ENCODE data around the gene SLC7A1. TPM values are rescaled to one million over a fixed set of nuclear protein-coding genes. Genes with fewer than 3 reads are reported as not detected.

The SLC7A1 gene
- total RNA-seq, 1 experiment from 2014 or later, result 84.5 TPM

DNA sequence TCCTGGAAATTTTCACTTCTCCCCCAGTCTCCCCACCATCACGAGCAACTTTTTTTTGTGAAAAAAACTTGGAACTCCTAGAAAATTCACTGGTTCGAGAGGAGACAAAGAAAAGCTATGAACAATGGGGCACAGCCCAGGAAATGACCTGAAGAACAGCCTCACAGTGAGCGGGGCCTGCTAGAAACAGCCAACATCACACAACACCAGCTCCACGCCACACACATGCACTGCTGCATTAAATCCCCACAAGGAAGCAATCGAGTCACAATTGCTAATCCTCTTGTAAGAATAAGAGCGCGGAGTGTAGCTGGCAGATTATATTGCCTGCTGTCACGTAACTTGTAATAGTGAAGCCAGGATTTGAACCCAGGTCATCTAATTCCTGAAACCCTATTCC lies 48.8 kb downstream of the SLC7A1 start:
- ChIA-PET POLR2A (no interaction called here), CTCF (interaction anchor here (3.8 kb wide), 1 partner anchor 38 kb away, joined by 13 read pairs; no protein-coding TSS in a partner anchor)
- no peaks in the 10 kb centered on the region for H3K27me3 Mint-ChIP-seq (ENCODE audit: low read depth)
- no peak for TF ChIP-seq ZNF263 (CRISPR knock-in tag; IDR thresholded peaks at IDR 0.05; ENCODE audit: low read depth)
- H3K9me3 Mint-ChIP-seq, result no peaks in the 10 kb centered on the region
- no peak for DNase-seq (ENCODE audit: low spot score)
- peaks cover 41% of the 10 kb centered on the region for H3K4me1 Mint-ChIP-seq
- ATAC-seq, result no peak
- peaks cover 36% of the 10 kb centered on the region for H3K36me3 Mint-ChIP-seq
- H3K4me3 Mint-ChIP-seq, result no peak overlapping the region
- H3K27ac Mint-ChIP-seq, result peak overlapping the region; percentile 71; the same call in 1 of the 2 replicates

DNA sequence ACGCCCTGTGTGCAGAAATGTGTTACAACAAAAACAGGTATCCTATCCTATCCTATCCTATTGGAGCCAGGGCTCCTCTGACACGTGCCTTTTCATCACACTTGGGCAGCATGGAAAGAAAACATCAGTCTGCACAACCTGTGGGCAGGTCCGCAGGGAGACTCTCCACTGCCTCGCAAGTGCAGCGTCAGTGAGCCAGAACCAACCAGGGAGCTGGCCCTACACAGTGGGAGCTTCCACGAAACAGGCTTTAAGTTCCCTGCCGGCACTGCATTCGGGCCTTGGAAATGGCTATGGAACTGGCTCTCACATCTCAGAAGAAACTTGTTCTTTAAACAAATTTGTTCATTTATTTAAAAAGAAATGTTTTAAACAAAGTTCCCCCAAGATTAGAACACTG lies 49.5 kb downstream of the SLC7A1 start:
- TF ChIP-seq E2F5 (CRISPR knock-in tag; IDR thresholded peaks at IDR 0.05), result no peak
- no peak for TF ChIP-seq NFATC4 (CRISPR knock-in tag; IDR thresholded peaks at IDR 0.05)
- TF ChIP-seq, protein P1, sequence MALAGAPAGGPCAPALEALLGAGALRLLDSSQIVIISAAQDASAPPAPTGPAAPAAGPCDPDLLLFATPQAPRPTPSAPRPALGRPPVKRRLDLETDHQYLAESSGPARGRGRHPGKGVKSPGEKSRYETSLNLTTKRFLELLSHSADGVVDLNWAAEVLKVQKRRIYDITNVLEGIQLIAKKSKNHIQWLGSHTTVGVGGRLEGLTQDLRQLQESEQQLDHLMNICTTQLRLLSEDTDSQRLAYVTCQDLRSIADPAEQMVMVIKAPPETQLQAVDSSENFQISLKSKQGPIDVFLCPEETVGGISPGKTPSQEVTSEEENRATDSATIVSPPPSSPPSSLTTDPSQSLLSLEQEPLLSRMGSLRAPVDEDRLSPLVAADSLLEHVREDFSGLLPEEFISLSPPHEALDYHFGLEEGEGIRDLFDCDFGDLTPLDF (CRISPR knock-in tag; IDR thresholded peaks at IDR 0.05), result no peak
- TF ChIP-seq, protein P2, sequence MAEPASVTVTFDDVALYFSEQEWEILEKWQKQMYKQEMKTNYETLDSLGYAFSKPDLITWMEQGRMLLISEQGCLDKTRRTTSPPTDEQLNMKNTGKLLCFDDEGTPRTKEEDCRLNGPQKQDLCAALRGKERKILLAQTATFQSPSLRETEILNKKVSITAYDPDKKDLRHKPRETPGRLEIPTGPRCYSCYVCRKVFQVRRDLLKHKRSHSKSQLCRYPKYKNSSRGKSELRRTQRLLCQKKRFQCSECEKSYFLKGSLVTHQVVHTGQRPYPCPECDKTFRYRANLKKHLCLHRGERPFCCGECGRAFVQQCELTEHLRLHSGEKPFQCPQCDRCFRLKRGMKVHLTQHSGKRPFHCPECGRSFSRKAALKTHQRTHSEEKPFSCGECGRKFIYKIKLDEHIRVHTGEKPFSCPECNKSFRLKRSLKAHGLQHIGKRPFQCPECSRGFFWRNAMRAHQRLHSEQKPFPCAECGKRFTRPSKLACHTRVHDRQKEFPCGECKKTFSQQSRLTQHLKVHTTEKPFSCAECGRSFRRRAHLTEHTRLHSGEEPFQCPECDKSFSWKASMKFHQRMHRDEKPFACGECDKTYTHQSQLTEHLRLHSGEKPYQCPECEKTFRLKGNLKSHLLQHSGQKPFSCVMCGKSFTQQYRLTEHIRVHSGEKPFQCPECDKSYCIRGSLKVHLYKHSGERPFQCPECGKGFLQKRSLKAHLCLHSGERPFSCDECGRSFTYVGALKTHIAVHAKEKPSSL (CRISPR knock-in tag; conservative IDR thresholded peaks at IDR 0.05), result no peak
- TF ChIP-seq CDX4 (CRISPR knock-in tag; IDR thresholded peaks at IDR 0.05; ENCODE audit: borderline replicate concordance), result no peak
- TF ChIP-seq KAT7 (CRISPR knock-in tag; IDR thresholded peaks at IDR 0.05; ENCODE audit: borderline replicate concordance), result no peak
- TF ChIP-seq ZBTB43 (CRISPR knock-in tag; IDR thresholded peaks at IDR 0.05), result no peak
- TF ChIP-seq NR1H2 (CRISPR knock-in tag; IDR thresholded peaks at IDR 0.05), result no peak
- no peak for TF ChIP-seq MXD4 (CRISPR knock-in tag; IDR thresholded peaks at IDR 0.05; ENCODE audit: borderline replicate concordance)
- Mint-ChIP-seq H3K27ac (peak overlapping the region; percentile 34; the same call in 1 of the 2 replicates), H3K27me3 (ENCODE audit: low read depth) (no peaks in the 10 kb centered on the region), H3K9me3 (no peaks in the 10 kb centered on the region), H3K36me3 (peaks cover 36% of the 10 kb centered on the region), H3K4me1 (peaks cover 47% of the 10 kb centered on the region), H3K4me3 (no peak overlapping the region)
- DNase-seq (ENCODE audit: low spot score) (no peak), ATAC-seq (peak; percentile 61)
- POLR2A ChIA-PET, result no interaction called here
- CTCF ChIA-PET, result interaction anchor here (3.8 kb wide), 1 partner anchor 38 kb away, joined by 13 read pairs; no protein-coding TSS in a partner anchor

- Mint-ChIP-seq H3K9me3 (no peaks in the 10 kb centered on the region), H3K27me3 (ENCODE audit: low read depth) (no peaks in the 10 kb centered on the region), H3K36me3 (peaks cover 17% of the 10 kb centered on the region), H3K27ac (peak overlapping the region; percentile 32; the same call in 1 of the 2 replicates), H3K4me1 (peaks cover 69% of the 10 kb centered on the region), H3K4me3 (no peak overlapping the region)
- ChIA-PET CTCF (interaction anchor here (1.0 to 1.9 kb wide), 7 partner anchors 23 to 170 kb away, joined by 3 to 6 read pairs (median 3); partner anchors contain the start of gene SLC7A1), POLR2A (no interaction called here)
- DNase-seq (ENCODE audit: low spot score) (no peak), ATAC-seq (peak; percentile 51)
- TF ChIP-seq ERG (CRISPR knock-in tag; IDR thresholded peaks at IDR 0.05) (no peak), HMGXB4 (CRISPR knock-in tag; IDR thresholded peaks at IDR 0.05) (no peak), IRF2 (CRISPR knock-in tag; IDR thresholded peaks at IDR 0.05; ENCODE audit: borderline replicate concordance, low read depth) (no peak), TEAD1 (CRISPR knock-in tag; IDR thresholded peaks at IDR 0.05) (no peak)
Measured at GRCh38 chr13:29543230-29544215, 52.0 kb downstream of the SLC7A1 start.

Data from WTC11 (cell line).